IMR-90 (cell line): Measurements from ENCODE around the gene CALN1. TPM values are rescaled to one million over a fixed set of nuclear protein-coding genes. Genes with fewer than 3 reads are reported as not detected.

Experiments used
- ATAC-seq: fragments of 200-7000 bp; cut with Tn5 transposase; 2 replicates; pipeline ENCODE4 v1.9.1; 2020; ENCODE audit warnings: low read depth, mild to moderate bottlenecking, moderate library complexity
- BruUV-seq: library from RNA; stranded (reverse); fragments of 400-500 nt; replicated peaks from 2 replicates; lab custom pipeline; 2021; lab: Mats Ljungman, UMichigan
- CTCF ChIA-PET: fragments of 300-600 bp; formaldehyde crosslinking; extraction: SDS; loops from one replicate; lab custom pipeline; 2021; ENCODE audit warnings: antibody characterized with exemption; lab: Yijun Ruan, JAX
- POLR2A ChIA-PET: fragments of 300-600 bp; sonication (Branson Sonifier 250); formaldehyde crosslinking; loops from one replicate; lab custom pipeline; 2022; ENCODE audit warnings: antibody characterized with exemption; ENCODE audit not compliant: unreplicated experiment; lab: Charles Lee
- DNase-seq: peaks from one replicate; pipeline ENCODE4 v3.0.0; 2013
- H2AFZ ChIP-seq: replicated peaks from 2 replicates; pipeline ENCODE3; 2013; ENCODE audit warnings: low read length, mild to moderate bottlenecking; ENCODE audit not compliant: poor library complexity
- H2AK5ac ChIP-seq: 2 replicates; pipeline ENCODE4 v1.6.1; 2013; ENCODE audit warnings: low read depth, low read length, inconsistent platforms
- H2AK9ac ChIP-seq: replicated peaks from 2 replicates; pipeline ENCODE3; 2013; ENCODE audit warnings: mild to moderate bottlenecking, low read depth, low read length, moderate library complexity; ENCODE audit not compliant: poor library complexity
- H2BK120ac ChIP-seq: 2 replicates; pipeline ENCODE4 v1.6.1; 2013; ENCODE audit warnings: low read depth, low read length, inconsistent platforms
- H2BK15ac ChIP-seq: 3 replicates; pipeline ENCODE4 v1.6.1; 2013; ENCODE audit warnings: low read depth, low read length, inconsistent platforms
- H2BK20ac ChIP-seq: 2 replicates; pipeline ENCODE4 v1.6.1; 2013; ENCODE audit warnings: low read depth, mild to moderate bottlenecking, inconsistent platforms, low read length, moderate library complexity
- H2BK5ac ChIP-seq: 2 replicates; pipeline ENCODE4 v1.6.1; 2013; ENCODE audit warnings: mild to moderate bottlenecking, low read depth, low read length, inconsistent platforms; ENCODE audit not compliant: poor library complexity, severe bottlenecking
- H3K14ac ChIP-seq: replicated peaks from 2 replicates; pipeline ENCODE4 v1.6.1; 2013; ENCODE audit warnings: low read depth, low read length, inconsistent platforms
- H3K18ac ChIP-seq: 2 replicates; pipeline ENCODE4 v1.6.1; 2013; ENCODE audit warnings: low read depth, low read length, control low read depth
- H3K23ac ChIP-seq: 2 replicates; pipeline ENCODE4 v1.6.1; 2013; ENCODE audit warnings: low read depth, low read length, inconsistent platforms
- H3K27ac ChIP-seq: 2 replicates; pipeline ENCODE4 v1.5.1; 2013; ENCODE audit warnings: mild to moderate bottlenecking, control low read depth, low read length; ENCODE audit not compliant: insufficient read depth
- H3K27me3 ChIP-seq: 2 replicates; pipeline ENCODE4 v1.6.1; 2013; ENCODE audit warnings: low read length; ENCODE audit not compliant: control insufficient read depth, insufficient read depth
- H3K36me3 ChIP-seq: 2 replicates; pipeline ENCODE4 v1.6.1; 2013; ENCODE audit warnings: low read length, mixed read lengths; ENCODE audit not compliant: control insufficient read depth, insufficient read depth
- H3K4ac ChIP-seq: 2 replicates; pipeline ENCODE4 v1.6.1; 2013; ENCODE audit warnings: low read depth, low read length, inconsistent platforms
- H3K4me1 ChIP-seq: 2 replicates; pipeline ENCODE4 v1.6.1; 2013; ENCODE audit warnings: low read length, mixed read lengths; ENCODE audit not compliant: control insufficient read depth, insufficient read depth
- H3K4me2 ChIP-seq: 2 replicates; pipeline ENCODE4 v1.6.1; 2013; ENCODE audit warnings: low read depth, mild to moderate bottlenecking, control low read depth, low read length, moderate library complexity
- H3K4me3 ChIP-seq: 2 replicates; pipeline ENCODE4 v1.5.1; 2013; ENCODE audit warnings: low read depth, mild to moderate bottlenecking, control low read depth, low read length, moderate library complexity; ENCODE audit not compliant: insufficient read depth
- H3K56ac ChIP-seq: 2 replicates; pipeline ENCODE4 v1.6.1; 2013; ENCODE audit warnings: low read length, inconsistent platforms; ENCODE audit not compliant: insufficient read depth; ENCODE audit errors: extremely low read depth
- H3K79me1 ChIP-seq, 2 experiments: 2 replicates each; pipeline ENCODE4 v1.6.1; 2013; ENCODE audit warnings: low read length in 2 of 2, inconsistent platforms in 1 of 2, low read depth in 1 of 2
- H3K9ac ChIP-seq: 2 replicates; pipeline ENCODE4 v1.6.1; 2013; ENCODE audit warnings: low read depth, low read length, control low read depth
- H3K9me1 ChIP-seq: 2 replicates; pipeline ENCODE4 v1.6.1; 2013; ENCODE audit warnings: low read length, inconsistent platforms; ENCODE audit not compliant: insufficient read depth
- H3K9me3 ChIP-seq: 2 replicates; pipeline ENCODE4 v1.6.1; 2013; ENCODE audit warnings: low read length; ENCODE audit not compliant: control insufficient read depth, insufficient read depth
- H4K20me1 ChIP-seq: 2 replicates; pipeline ENCODE4 v1.6.1; 2013; ENCODE audit warnings: low read length, inconsistent platforms; ENCODE audit not compliant: insufficient read depth
- H4K5ac ChIP-seq: 2 replicates; pipeline ENCODE4 v1.6.1; 2013; ENCODE audit warnings: mild to moderate bottlenecking, low read depth, low read length, control low read depth
- H4K8ac ChIP-seq, 2 experiments: 2 replicates each; pipeline ENCODE4 v1.6.1; 2013; ENCODE audit warnings: low read depth in 2 of 2, low read length in 2 of 2, control low read depth in 1 of 2, inconsistent platforms in 1 of 2
- H4K91ac ChIP-seq: 2 replicates; pipeline ENCODE4 v1.6.1; 2013; ENCODE audit warnings: low read depth, low read length, inconsistent platforms; ENCODE audit not compliant: insufficient read depth
- BHLHE40 ChIP-seq: fragments of 150-350 bp; IDR thresholded peaks from 2 replicates; pipeline ENCODE4 v1.6.1; 2016; ENCODE audit warnings: mild to moderate bottlenecking, low read depth, low read length
- FOS ChIP-seq: fragments of 150-350 bp; IDR thresholded peaks from 2 replicates; pipeline ENCODE4 v1.6.1; 2016; ENCODE audit warnings: low read depth, low read length
- MAZ ChIP-seq: IDR thresholded peaks from 2 replicates; pipeline ENCODE4 v1.6.1; 2012; ENCODE audit warnings: low read depth, mild to moderate bottlenecking, low read length, improper control_type of control experiment, moderate library complexity, borderline replicate concordance
- MXI1 ChIP-seq: IDR thresholded peaks from 2 replicates; pipeline ENCODE4 v1.6.1; 2012; ENCODE audit warnings: low read depth, mild to moderate bottlenecking, low read length, moderate library complexity, borderline replicate concordance
- RCOR1 ChIP-seq: IDR thresholded peaks from 2 replicates; pipeline ENCODE4 v1.6.1; 2012; ENCODE audit warnings: mild to moderate bottlenecking, low read length, improper control_type of control experiment; ENCODE audit not compliant: insufficient replicate concordance
- WGBS, 2 experiments: methylation state at CpG; one replicate each; pipeline versions ENCODE4 v1.1.5 to v1.1.7; 2013; ENCODE audit warnings: missing lambda C conversion rate in 2 of 2; ENCODE audit not compliant: insufficient read length in 1 of 2; ENCODE audit errors: extremely low coverage in 2 of 2; 5-methylcytosine and 5-hydroxymethylcytosine counted together
- dilution Hi-C: fragments of 300-500 bp; cut with HindIII; formaldehyde crosslinking; loops from one replicate; pipeline ENCODE4 v1.14.3; 2018; ENCODE audit warnings: low sequenced_read_pairs; ENCODE audit not compliant: unreplicated experiment
- in situ Hi-C: fragments of 300-500 bp; cut with MboI; formaldehyde crosslinking; loops from 3 replicates; pipeline ENCODE4 v1.14.3; 2019; ENCODE audit warnings: low sequenced_read_pairs, inconsistent platforms, mixed read lengths
- intact Hi-C: fragments of 100-400 bp; cut with micrococcal nuclease; formaldehyde crosslinking; loops from 2 replicates; pipeline ENCODE4 v1.10.0; 2022
- polyA plus RNA-seq, 3 experiments: library from polyadenylated mRNA; depleted of rRNA; stranded (reverse); fragments of >200 nt; gene quantifications; 2 replicates each; pipeline ENCODE4 v1.2.3, GENCODE V29; 2012; ENCODE audit warnings: low replicate concordance in 1 of 3
- total RNA-seq: library from RNA; depleted of rRNA; stranded (reverse); fragments of >200 nt; gene quantifications from 2 replicates; pipeline ENCODE4 v1.2.3, GENCODE V29; 2012

Gene CALN1
- total and polyA plus RNA-seq, 2 of the 4 experiments (the other 2 are of a cell fraction): not detected

DNA sequence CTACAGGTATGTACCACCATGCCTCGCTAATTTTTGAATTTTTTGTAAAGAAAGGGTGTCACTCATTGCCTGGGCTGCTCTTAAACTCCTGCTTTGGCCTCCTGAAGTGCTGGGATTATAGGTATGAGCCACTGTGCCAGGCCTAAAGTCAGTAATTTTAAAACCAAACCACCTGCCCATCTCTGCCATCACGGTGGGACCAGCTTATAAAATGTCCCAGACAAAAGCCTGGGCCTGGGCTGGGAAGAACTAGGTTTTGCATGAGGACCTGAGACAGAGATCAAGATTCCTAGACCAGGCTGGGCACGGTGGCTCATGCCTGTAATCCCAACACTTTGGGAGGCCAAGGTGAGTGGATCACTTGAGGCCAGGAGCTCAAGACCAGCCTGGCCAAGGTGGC lies 395.6 kb downstream of the CALN1 start:
- H3K23ac ChIP-seq: no peak overlapping the region
- no peaks in the 10 kb centered on the region for H3K27me3 ChIP-seq
- no peak overlapping the region for H2AK5ac ChIP-seq
- TF ChIP-seq RCOR1 (no peak), BHLHE40 (no peak), FOS (no peak), MXI1 (no peak), MAZ (no peak)
- no peak overlapping the region for H2BK120ac ChIP-seq
- no peak overlapping the region for H3K9ac ChIP-seq
- WGBS, 2 experiments: 60% methylated on average over 1 of the region's 3 CpGs; no CpG with 5 or more reads in 1 of the 2 experiments
- no peak overlapping the region for H3K27ac ChIP-seq
- BruUV-seq: no TSS peak
- no peak overlapping the region for H4K5ac ChIP-seq
- ATAC-seq (no peak), DNase-seq (no peak)
- no peak overlapping the region for H2BK5ac ChIP-seq
- H4K20me1 ChIP-seq: no peaks in the 10 kb centered on the region
- H3K4me3 ChIP-seq: no peak overlapping the region
- no peak overlapping the region for H3K18ac ChIP-seq
- no peak overlapping the region for H2BK15ac ChIP-seq
- H2AFZ ChIP-seq: no peak overlapping the region
- dilution Hi-C loops: no loop called here
- no peaks in the 10 kb centered on the region for H3K36me3 ChIP-seq
- H3K9me3 ChIP-seq: peaks cover 16% of the 10 kb centered on the region
- no peaks in the 10 kb centered on the region for H3K9me1 ChIP-seq
- no peak overlapping the region for H3K4ac ChIP-seq
- CTCF ChIA-PET: interaction anchor here (0.6 kb wide), 1 partner anchor 137 kb away, joined by 4 read pairs; no protein-coding TSS in a partner anchor
- no peak overlapping the region for H2BK20ac ChIP-seq
- in situ Hi-C loops: no loop called here
- no peak overlapping the region for H3K56ac ChIP-seq
- no peak overlapping the region for H4K8ac ChIP-seq
- no peak overlapping the region for H3K4me2 ChIP-seq
- POLR2A ChIA-PET: no interaction called here
- H3K79me1 ChIP-seq: no peaks in the 10 kb centered on the region
- no peaks in the 10 kb centered on the region for H3K4me1 ChIP-seq
- H4K91ac ChIP-seq: no peak overlapping the region
- H2AK9ac ChIP-seq: no peak overlapping the region
- no peak overlapping the region for H3K14ac ChIP-seq
- intact Hi-C loops: no loop called here
